Activated naive CD8-positive, alpha-beta T cell treated with anti-CD3 and anti-CD28 coated beads, Interleukin-2, amount 50 U/mL, for 16 hours (primary cell): ENCODE measurements around the gene RPEL1.
"Not testable (repeated sequence)": the region's sequence is repeated elsewhere in the genome, so short reads cannot be mapped to it uniquely, and the experiment has no call there.

Experiments
- DNase-seq: peaks from one replicate; pipeline ENCODE4 v3.0.0-alpha.2; 2020; ENCODE audit warnings: low read depth, low spot score

Gene RPEL1

DNA sequence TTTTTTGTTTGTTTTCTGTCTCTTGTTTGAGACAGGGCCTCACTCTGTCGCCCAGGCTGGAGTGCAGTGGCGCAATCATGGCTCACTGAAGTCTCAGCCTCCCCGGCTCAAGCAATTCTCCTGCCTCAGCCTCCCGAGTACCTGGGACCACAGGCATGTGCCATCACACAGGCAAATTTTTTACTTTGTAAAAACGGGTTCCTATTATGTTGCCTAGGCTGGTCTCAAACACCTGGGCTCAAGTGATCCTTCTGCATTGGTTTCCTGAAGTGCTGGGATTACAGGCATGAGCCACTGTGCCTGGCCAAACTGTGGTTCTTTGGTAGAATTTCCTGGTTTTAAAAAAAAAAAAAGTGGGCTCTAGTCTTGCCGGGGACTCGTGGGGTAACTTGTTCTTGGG is at the start of gene RPEL1:
TSS of gene RPEL1 (plus strand) at position 301 of the 400 bp plus-strand sequence. CDS start 110 bp downstream, outside the sequence.
- not testable (repeated sequence) for DNase-seq

DNA sequence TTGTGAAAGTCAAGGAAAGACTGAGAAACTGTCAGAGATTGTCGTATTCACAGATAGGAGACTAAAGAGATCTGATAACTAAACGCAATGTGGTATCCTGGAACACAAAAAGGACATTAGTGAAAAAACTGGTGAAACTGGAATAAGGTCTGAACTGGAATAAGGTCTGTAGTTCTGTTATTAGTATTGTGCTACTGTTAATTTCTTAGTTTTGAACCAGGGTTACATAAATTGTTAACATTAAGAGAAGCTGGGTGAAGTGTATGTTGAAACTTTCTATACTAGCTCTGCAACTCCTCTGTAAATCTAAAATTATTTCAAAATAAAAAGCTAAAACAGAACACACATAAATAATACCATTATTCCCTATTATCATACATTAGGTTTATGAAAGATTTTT is 49.2 kb upstream of the RPEL1 start:
- DNase-seq, result no peak

DNA sequence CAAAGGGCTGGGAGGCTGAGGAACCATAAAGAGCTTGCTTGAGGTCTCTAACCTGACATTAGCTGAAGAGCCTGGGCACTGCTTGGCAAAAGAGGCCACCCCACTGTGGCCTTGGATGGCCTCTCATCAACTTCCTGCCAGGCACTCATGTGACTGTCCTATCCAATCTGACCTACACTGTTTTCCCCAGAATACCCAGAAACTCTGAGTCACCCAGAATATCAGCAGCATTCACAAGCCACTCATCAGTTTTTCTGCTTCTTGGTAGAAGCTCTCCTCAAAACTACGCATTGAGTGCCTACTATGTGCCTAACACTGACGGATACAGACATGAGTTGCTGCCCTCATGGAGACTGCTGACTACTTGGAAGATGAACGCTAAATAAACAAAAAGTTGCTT is 48.5 kb upstream of the RPEL1 start:
- no peak for DNase-seq

DNA sequence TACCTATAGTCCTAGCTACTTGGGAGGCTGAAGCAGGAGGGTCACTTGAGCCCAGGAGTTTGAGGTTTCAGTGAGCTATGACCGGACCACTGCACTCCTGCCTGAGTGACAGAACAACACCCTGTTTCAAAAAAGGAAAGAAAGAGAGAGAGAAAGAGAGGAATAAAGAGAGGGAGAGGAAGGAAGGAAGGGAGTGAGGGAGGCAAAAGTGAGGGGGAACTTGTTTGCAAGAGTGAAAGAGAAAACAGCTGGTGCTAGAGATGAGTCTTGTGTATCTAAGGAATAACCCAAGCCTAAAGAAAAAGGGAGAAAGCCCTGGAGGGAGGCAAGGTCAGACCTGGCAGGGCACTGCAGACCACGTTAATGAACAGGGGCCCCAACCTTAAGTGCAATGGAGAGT is 47.8 kb upstream of the RPEL1 start:
- DNase-seq, result no peak

DNA sequence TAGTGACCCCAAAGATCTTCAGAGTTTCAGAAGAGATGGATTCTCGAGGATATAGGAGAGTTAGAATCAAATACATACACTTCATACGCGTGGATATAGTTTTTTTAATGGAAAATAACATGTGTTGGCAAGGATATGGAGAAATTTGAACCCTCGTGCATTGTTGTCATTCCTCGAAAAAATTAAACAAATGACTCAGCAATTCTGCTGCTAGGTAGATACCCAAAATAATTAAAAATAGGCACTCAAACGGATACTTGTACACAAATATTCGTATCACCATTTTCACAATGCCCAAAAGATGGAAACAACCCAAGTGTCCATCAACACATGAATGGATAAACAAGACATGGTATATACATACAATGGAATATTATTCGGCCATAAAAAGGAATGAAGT is 47.0 kb upstream of the RPEL1 start:
- DNase-seq, result no peak

DNA sequence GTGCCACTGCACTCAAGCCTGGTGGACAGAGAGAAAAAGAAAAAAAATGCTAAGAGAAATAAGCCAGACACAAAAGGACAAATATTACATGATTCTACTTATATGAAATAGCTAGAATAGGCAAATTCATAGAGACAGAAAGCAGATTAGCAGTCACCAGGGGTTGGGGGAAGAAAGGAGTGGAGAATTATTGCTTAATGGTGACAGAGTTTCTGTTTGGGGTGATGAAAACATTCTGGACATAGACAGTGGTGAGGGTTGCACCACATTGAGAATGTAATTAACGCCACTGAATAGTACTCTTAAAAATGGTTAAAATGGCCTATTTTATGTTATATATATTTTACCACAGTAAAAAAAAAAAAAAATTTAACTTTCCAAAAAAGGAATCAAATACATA is 46.2 kb upstream of the RPEL1 start:
- DNase-seq, result no peak

DNA sequence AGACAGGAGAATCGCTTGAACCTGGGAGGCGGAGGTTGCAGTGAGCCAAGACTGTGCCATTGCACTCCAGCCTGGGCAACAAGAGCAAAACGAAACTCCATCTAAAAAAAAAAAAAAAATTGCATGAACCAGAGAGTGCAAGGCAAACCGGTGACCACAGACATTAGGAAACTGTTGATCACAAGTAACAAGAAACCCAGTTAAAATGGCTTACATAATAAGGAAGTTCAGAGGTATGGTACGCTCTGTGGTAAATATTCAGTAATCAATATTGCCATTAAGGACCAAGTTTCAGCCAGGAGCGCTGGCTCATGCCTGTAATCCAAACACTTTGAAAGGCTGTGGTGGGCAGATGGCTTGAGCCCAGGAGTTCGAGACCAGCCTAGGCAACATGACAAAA is 43.4 kb upstream of the RPEL1 start:
- DNase-seq, result no peak

DNA sequence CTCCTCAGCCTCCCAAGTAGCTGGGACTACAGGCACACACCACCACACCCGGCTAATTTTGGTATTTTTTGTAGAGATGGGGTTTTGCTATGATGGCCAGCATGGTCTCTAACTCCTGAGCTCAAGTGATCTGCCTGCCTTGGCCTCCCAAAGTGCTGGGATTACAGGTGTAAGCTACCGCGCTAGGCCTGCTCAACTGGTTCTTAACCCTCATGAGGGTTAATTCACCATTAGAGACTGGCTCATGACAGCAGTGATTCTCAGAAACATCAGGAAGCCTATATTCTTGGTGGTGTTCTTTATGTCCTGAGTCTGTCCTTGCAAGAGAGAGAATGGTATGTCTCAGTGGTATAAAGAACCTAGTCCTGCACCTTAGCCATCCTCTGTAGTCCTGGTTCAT is 42.2 kb upstream of the RPEL1 start:
- no peak for DNase-seq

DNA sequence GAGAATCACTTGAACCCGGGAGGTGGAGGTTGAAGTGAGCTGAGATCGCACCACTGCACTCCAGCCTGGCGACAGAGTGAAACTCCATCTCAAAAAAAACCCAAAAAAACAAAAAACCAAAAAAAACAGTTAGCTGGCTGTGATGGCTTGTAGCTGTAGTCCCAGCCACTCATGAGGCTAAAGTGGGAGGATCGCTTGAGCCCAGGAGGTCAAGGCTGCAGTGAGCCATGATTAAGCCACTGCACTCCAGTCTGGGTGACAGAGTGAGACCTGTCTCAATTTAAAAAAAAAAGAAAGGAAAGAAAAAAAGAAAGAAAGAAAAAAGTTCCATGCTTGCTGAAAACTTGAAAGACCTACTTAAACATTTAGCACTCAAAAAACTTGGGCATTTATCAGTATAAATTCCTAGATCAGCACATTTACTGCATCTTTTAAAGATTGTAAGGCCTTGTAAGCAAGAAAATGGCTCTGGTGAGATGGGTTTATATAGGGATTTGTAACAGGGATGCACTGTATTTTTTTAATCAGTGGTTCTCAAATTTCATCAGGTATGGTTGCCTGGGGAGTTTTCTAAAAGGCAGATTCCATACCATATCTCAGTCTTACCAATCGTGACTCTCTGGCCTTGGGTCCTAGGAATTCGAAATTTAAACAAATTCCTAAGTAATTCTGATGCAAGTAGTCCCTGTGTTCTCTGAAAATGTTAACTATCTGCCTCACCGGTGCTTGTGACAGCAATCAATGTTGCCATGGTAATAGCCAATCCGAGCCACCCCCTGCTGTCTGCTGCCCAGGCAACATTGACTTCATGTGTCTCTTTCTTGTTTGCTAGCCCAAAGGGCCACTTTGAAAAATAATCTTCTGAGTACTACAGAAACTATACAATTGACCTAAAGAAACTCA is 41.1 kb upstream of the RPEL1 start:
- no peak for DNase-seq

DNA sequence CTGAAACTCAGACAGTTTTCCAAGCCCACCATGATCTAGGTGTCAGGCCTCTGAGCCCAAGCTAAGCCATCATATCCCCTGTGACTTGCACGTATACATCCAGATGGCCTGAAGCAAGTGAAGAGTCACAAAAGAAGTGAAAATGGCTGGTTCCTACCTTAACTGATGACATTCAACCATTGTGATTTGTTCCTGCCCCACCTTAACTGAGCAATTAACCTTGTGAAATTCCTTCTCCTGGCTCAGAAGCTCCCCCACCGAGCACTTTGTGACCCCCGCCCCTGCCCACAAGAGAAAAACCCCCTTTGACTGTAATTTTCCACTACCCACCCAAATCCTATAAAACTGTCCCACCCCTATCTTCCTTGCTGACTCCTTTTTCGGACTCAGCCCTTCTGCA is 40.3 kb upstream of the RPEL1 start:
- DNase-seq, result not testable (repeated sequence)

DNA sequence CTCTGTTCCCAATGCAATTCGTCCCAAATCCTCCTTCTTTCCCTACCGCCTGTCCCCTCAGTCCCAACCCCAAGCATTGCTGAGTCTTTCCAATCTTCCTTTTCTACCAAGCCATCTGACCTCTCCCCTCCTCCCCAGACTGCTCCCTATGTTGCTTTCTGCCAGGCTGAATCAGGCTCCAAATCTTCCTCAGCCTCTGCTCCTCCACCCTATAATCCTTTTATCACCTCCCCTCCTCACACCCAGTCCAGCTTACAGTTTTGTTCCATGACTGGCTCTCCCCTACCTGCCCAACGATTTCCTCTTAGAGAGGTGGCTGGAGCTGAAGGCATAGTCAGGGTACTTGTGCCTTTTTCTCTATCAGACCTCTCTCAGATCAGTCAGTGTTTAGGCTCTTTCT is 39.0 kb upstream of the RPEL1 start:
- not testable (repeated sequence) for DNase-seq

DNA sequence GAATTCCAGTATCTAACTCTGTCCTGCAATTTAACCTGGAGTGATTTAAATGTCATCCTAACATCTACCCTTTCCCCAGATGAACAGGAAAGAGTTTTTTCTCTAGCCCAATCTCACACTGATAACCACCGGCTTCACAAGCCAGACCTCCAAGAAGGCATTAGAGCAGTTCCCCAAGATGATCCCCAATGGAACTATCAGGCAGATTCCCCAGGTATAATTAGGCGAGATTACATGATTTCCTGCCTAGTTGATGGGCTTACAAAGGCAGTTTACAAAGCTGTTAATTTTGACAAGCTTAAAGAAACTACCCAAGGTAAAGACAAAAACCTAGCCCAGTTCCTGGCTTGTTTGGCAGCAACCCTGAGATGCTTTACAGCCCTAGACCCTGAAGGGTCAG is 38.5 kb upstream of the RPEL1 start:
- no peak for DNase-seq

DNA sequence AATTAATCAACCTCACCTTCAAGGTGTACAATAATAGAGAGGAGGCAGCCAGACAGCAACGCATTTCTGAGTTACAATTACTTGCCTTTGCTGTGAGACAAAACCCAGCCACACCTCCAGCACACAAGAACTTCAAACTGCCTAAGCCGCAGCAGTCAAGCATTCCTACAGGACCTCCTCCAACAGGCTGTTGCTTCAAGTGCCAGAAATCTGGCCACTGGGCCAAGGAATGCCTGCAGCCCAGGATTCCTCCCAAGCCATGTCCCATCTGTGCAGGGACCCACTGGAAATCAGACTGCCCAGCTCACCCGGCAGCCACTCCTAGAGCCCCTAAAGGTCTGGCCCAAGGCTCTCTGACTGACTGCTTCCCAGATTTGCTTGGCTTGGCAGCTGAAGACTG is 38.0 kb upstream of the RPEL1 start:
- DNase-seq, result not testable (repeated sequence)

DNA sequence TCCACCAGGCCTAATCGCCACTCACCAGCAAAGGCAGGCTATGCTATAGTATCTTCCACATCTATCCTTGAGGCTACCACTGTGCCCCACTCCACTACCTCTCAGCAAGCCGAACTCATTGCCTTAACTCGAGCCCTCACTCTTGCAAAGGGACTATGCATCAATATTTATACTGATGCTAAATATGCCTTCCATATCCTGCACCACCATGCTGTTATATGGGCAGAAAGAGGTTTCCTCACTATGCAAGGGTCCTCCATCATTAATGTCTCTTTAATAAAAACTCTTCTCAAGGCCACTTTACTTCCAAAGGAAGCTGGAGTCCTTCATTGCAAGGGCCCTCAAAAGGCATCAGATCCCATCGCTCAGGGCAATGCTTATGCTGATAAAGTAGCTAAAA is 35.4 kb upstream of the RPEL1 start:
- not testable (repeated sequence) for DNase-seq

DNA sequence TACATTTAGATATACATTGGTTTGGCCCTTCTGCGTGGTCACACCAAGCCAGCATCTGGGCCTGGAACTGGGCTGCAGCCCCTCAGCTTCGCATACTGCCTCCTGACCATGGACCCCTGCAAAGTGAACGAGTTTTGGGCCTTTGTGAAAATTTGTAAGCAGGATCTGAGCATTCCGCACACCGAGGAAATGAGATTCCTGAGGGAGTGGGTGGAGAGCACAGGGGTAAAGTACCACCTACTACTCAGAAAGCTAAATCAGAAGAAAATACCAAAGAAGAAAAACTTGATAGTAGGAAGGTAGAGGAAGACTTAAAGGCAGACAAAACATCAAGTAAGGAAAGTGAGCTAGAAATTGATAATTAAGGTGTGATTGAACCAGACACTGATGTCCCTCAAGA is 30.1 kb upstream of the RPEL1 start:
- DNase-seq, result no peak

DNA sequence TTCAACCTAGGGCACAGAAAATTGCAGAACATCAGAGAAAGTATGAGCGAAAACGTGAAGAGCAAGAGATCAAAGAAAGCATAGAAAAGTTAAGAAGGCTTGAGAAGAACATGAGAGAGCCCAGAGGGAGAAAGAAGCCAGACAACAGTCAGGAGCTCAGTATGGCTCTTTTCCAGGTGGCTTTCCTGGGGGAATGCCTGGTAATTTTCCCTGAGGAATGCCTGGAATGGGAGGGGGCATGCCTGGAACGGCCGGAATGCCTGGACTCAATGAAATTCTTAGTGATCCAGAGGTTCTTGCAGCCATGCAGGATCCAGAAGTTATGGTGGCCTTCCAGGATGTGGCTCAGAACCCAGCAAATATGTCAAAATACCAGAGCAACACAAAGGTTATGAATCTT is 29.3 kb upstream of the RPEL1 start:
- not testable (repeated sequence) for DNase-seq

DNA sequence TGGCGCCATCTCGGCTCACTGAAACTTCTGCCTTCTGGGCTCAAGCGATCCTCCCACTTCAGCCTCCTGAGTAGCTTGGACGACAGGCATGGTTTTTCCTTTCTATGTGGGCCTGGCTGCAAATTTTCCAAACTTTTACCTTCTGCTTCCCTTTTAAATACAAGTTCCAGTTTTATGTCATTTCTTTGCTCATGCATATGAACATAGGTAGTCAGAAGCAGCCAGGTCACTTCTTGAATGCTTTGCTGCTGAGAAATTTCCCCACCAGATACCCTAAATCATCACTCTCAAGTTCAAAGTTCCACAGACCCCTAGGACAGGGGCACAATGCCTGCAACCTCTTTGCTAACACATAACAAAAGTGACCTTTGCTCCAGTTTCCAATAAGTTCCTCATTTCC is 21.6 kb upstream of the RPEL1 start:
- no peak for DNase-seq

DNA sequence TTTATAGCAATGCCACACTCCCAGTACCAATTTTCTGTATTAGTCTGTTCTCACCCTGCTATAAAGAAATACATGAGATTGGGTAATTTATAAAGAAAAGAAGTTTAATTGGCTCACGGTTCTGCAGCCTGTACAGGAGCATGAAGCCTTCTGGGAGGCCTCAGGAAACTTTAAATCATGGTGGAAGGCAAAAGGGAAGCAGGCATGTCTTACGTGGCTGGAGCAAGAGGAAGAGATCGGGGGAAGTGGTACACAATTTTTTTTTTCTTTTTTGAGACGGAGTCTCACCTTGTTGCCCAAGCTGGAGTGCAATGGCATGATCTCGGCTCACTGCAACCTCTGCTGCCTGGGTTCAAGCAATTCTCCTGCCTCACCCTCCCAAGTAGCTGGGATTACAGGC is 21.0 kb upstream of the RPEL1 start:
- DNase-seq, result not testable (repeated sequence)

DNA sequence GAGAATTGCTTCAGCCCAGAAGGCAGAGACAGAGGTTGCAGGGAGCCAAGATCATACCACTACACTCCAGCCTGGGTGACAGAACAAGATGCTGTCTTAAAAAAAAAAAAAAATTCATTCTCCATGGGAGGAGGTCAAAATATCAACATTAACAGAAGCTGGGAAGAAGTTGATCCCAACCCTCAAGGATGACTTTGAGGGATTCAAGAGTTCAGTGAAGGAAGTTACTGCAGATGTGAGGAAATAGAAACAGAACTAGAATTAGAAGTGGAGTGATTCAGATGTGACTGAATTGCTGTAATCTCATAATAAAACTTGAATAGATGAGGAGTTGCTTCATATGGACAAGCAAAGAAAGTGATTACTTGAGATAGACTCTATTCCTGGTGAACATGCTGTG is 19.7 kb upstream of the RPEL1 start:
- DNase-seq, result no peak

DNA sequence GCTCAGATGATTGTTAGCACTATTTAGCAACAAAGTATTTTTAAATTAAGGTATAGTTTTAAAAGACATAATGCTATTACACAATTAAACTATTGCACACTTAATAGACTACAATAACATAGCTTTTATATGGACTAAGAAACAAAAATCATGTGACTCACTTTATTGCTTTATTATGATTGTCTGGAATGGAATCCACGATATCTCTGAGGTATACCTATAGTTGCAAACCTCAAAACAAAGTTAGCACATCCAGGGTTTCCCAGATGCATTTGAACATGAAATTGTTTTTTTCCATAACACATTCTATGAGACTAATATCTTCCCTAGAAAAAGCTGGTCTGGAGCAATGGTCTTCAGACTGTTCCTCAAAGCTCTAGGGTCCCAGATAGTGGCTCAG is 18.3 kb upstream of the RPEL1 start:
- no peak for DNase-seq

DNA sequence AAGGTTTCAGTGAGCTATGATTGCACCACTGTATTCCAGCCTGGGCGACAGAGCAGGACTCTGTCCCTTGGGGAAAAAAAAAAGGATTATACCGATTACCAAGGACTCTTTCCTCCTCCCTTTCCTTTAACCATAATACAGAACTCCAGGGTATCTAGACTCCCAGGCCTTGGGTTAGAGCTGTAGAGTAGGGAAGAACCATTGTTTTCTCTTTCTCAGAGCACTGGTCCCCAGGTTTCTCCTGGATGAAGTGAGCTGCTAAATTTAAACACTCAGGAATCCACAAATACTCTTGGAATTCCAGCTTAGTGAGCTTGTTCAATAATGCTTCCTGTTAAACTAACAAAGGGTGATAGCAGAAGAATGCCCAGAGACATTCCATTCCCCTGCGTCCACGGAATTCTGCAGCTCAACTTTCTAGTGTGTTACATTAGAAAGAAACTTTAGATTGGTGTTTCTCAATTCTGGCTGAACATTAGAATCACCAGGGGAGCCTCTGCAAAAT is 14.6 kb upstream of the RPEL1 start:
- DNase-seq, result no peak

DNA sequence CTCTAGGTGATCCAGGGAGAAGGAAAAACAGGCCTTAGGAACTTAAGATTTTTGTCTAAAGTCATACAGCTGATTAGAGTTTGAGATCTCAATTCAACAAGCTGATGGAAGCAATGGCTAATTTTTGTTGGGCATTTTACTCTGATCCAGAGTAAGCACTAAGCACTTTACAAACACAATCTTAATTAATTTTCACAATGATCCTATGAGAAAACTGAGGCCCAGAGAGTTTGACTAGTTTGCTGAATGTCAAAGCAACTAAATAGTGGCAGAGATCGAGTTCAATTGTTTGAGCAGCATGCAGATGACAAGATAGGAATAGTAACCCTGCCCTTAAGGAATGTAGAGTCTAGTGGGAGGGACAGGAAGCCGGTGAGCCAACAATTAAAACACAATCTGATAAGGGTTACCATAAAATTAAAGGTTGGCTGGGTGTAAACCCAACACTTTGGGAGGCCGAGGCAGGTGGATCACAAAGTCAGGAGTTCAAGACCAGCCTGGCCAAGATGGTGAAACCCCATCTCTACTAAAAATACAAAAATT is 13.5 kb upstream of the RPEL1 start:
- DNase-seq, result no peak
